Nephron (organoid): Measurements from ENCODE around the gene USPL1.

ENCODE experiments used
- H3K27ac Mint-ChIP-seq, 3 experiments: 2 replicates each; pipeline ENCODE4 v1.8.0; 2020; ENCODE audit warnings: mixed read lengths in 3 of 3, mild to moderate bottlenecking in 2 of 3, moderate library complexity in 1 of 3
- H3K27me3 Mint-ChIP-seq: 2 replicates; pipeline ENCODE4 v1.8.0; 2021; ENCODE audit warnings: low read depth, mild to moderate bottlenecking, moderate library complexity, mixed read lengths
- H3K36me3 Mint-ChIP-seq: 2 replicates; pipeline ENCODE4 v1.8.0; 2020; ENCODE audit warnings: low read depth, mixed read lengths
- H3K4me1 Mint-ChIP-seq: 2 replicates; pipeline ENCODE4 v1.8.0; 2020; ENCODE audit warnings: mixed read lengths
- H3K4me3 Mint-ChIP-seq, 3 experiments: 2 replicates each; pipeline ENCODE4 v1.8.0; 2020; ENCODE audit warnings: mild to moderate bottlenecking in 3 of 3, mixed read lengths in 3 of 3, moderate library complexity in 2 of 3
- H3K9me3 Mint-ChIP-seq: 2 replicates; pipeline ENCODE4 v1.8.0; 2020; ENCODE audit warnings: mixed read lengths
- TF ChIP-seq, protein P1 (sequence below), 3 experiments: fragments of 200-600 bp; sonication (generic); IDR thresholded peaks; one replicate each; pipeline ENCODE4 v1.5.0; 2021; ENCODE audit warnings: antibody characterized with exemption in 3 of 3; ENCODE audit not compliant: unreplicated experiment in 3 of 3

Gene USPL1

DNA sequence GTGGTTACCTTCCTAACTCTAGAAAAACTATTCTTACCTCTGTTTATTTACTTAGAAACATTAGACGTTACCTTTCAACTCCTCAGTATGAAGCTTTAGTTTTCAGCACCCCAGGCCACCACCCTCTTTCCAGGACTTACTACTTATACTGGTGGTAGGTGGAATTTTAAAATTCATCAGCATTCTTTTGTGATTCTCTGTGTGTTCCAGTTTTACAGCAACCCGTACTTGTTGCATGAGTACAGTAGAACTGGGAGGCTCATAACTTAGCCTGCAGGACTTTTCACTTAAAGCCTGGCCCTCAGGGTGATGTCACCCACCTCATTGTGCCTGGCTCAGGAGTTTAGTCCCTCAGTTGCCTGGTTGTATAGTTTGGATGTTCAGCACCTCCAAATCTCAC, 68.3 kb downstream of the USPL1 start:
- no peak overlapping the region for H3K4me3 Mint-ChIP-seq
- TF ChIP-seq, protein P1, sequence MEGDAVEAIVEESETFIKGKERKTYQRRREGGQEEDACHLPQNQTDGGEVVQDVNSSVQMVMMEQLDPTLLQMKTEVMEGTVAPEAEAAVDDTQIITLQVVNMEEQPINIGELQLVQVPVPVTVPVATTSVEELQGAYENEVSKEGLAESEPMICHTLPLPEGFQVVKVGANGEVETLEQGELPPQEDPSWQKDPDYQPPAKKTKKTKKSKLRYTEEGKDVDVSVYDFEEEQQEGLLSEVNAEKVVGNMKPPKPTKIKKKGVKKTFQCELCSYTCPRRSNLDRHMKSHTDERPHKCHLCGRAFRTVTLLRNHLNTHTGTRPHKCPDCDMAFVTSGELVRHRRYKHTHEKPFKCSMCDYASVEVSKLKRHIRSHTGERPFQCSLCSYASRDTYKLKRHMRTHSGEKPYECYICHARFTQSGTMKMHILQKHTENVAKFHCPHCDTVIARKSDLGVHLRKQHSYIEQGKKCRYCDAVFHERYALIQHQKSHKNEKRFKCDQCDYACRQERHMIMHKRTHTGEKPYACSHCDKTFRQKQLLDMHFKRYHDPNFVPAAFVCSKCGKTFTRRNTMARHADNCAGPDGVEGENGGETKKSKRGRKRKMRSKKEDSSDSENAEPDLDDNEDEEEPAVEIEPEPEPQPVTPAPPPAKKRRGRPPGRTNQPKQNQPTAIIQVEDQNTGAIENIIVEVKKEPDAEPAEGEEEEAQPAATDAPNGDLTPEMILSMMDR (IDR thresholded peaks at IDR 0.05; ENCODE audit: unreplicated experiment in 3 of 3), result no peak
- peaks cover 26% of the 10 kb centered on the region for H3K4me1 Mint-ChIP-seq
- no peaks in the 10 kb centered on the region for H3K36me3 Mint-ChIP-seq
- H3K9me3 Mint-ChIP-seq, result peaks cover 3% of the 10 kb centered on the region
- H3K27me3 Mint-ChIP-seq, result peaks cover 9% of the 10 kb centered on the region
- H3K27ac Mint-ChIP-seq, result no peak overlapping the region

DNA sequence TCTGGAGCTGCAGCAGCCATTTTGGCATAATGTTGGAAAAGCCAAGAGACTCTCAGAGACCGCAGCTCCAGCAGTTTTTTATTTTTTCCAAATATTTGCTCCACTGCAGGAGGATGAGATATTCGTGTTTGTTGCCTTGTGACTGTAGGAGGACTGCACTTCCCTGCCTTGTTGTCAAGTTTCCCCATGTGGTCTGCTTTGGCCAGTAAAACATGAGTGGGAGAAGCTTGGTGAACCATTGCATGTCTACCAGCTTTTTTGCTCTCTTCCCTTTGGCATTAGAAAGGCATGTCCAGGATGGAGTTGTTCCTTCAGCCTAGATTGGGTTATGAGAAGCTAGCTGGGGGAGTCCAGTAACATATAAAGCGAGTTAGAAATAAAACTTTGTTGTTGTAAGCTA, 69.9 kb downstream of the USPL1 start:
- TF ChIP-seq, protein P1 (IDR thresholded peaks at IDR 0.05; ENCODE audit: unreplicated experiment in 3 of 3), result no peak
- Mint-ChIP-seq H3K4me3 (no peak overlapping the region), H3K27me3 (peaks cover 9% of the 10 kb centered on the region), H3K36me3 (no peaks in the 10 kb centered on the region), H3K4me1 (peaks cover 16% of the 10 kb centered on the region), H3K9me3 (peaks cover 3% of the 10 kb centered on the region), H3K27ac (no peak overlapping the region)

DNA sequence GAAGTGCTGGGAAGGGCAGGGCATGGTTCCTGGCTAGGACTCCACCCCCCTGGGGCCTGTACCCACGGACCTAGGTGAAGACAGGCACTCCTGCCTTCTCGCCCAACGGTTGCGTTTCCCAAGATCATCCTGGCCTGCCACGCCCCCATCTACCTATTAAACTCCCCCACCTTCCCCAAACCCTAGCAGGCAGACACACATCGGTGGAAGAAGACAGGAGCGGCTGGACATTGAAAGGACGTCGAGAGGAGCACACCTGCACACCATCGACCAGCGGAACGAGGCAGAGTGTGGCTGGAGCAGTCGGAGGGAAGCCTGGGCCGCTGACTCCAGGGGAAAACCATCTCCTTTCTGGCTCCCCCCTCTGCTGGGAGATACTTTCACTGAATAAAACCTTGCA, 72.0 kb downstream of the USPL1 start:
- Mint-ChIP-seq H3K27me3 (peaks cover 17% of the 10 kb centered on the region), H3K4me1 (peaks cover 16% of the 10 kb centered on the region), H3K4me3 (no peak overlapping the region), H3K9me3 (peaks cover 3% of the 10 kb centered on the region), H3K27ac (no peak overlapping the region), H3K36me3 (no peaks in the 10 kb centered on the region)
- TF ChIP-seq, protein P1 (IDR thresholded peaks at IDR 0.05; ENCODE audit: unreplicated experiment in 3 of 3), result no peak

DNA sequence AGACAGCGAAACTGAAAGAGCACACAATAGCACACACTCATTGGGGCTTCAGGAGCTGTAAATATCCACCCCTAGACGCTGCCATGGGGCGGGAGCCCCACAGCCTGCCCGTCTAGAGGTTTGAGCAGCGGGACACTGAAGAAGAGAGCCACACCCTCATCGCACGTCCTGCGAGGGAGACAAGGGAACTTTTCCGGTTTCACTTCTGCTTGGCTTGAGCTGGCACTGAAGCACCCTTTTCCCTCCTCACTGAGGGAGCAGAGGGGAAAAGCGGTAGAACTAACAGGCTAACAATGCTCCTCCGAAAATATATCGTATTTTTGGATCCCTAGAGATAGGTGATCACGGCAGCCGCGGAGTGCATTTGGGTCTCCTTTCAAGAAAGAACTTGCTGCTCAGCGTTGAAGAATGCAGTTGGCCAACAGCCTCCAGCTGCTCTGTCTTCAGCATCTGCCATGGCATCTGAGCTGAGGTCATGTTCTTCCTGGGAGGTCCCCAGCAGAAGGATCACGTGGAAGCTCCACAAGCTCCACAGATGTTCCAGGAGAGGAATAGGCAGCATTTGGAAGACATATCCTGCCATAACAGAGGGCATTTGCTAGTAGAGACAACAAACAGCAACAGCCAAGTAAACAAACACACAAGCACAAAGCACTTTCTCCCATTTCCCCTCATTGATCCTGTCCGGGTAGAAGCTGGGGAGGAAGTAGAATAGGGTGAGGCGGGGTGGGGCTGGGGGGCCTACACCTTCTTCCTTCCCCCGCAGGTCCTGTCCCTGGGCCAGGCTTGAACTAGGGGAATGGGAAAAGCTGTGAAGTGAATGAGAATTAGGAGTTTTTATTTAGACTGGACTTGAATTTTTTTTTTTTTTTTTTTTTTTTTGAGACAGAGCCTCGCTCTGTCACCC, 72.8 kb downstream of the USPL1 start:
- Mint-ChIP-seq H3K4me1 (peaks cover 16% of the 10 kb centered on the region), H3K27ac (peak overlapping the region; percentile 22 to 62 (median 49)), H3K4me3 (peak overlapping the region in 2 of 3 experiments; percentile 2 to 63), H3K9me3 (peaks cover 3% of the 10 kb centered on the region), H3K27me3 (peaks cover 17% of the 10 kb centered on the region), H3K36me3 (no peaks in the 10 kb centered on the region)
- TF ChIP-seq, protein P1 (IDR thresholded peaks at IDR 0.05; ENCODE audit: unreplicated experiment in 3 of 3), result no peak

DNA sequence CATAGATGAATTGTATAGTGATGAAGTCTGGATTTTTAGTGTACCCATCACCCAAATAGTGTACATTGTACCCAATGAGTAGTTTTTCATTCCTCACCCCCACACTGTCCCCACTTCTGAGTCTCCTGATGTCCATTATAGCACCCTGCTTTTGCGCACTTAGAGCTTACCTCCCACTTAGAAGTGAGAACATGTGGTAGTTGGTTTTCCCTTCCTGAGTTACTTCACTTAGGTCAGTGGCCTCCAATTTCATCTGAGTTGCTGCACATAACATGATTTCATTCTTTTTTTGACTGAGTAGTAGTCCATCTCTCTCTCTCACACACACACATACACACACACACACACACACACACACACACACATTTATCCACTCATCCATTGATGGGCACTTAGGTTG, 74.4 kb downstream of the USPL1 start:
- Mint-ChIP-seq H3K36me3 (no peaks in the 10 kb centered on the region), H3K4me1 (peaks cover 27% of the 10 kb centered on the region), H3K9me3 (peaks cover 3% of the 10 kb centered on the region), H3K27me3 (peaks cover 17% of the 10 kb centered on the region), H3K4me3 (no peak overlapping the region), H3K27ac (peak overlapping the region in 1 of 3 experiments; percentile 21)
- TF ChIP-seq, protein P1 (IDR thresholded peaks at IDR 0.05; ENCODE audit: unreplicated experiment in 3 of 3), result no peak
